Measurements from ENCODE around the gene FBP1.

GRCh38 chr9:94656200-94656599, 16.9 kb upstream of the FBP1 start:
- no peak for TF ChIP-seq POLR2A (IDR thresholded peaks at IDR 0.05)
- no peak for TF ChIP-seq CTCF (IDR thresholded peaks at IDR 0.05)
